ENCODE results near the gene G6PD.

Gene G6PD

DNA sequence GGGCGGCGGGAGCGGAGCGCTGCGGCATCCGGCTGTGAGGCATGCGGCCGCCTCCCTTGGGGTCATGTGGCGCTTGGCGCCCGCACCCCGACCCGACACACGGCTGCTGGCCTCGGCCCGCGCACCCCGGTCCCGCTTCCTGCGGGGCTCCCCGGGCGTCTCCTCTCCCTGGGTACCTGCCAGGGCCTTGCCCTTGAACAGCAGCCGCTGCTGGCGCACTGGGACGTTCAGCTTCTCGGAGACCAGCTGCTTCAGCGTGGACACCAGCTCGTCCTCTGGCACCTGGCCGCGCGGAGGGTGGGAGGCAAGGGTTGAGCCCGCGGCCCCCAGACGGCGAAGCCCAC is 60.6 kb downstream of the G6PD start:
- peak; percentile 20 for DNase-seq

DNA sequence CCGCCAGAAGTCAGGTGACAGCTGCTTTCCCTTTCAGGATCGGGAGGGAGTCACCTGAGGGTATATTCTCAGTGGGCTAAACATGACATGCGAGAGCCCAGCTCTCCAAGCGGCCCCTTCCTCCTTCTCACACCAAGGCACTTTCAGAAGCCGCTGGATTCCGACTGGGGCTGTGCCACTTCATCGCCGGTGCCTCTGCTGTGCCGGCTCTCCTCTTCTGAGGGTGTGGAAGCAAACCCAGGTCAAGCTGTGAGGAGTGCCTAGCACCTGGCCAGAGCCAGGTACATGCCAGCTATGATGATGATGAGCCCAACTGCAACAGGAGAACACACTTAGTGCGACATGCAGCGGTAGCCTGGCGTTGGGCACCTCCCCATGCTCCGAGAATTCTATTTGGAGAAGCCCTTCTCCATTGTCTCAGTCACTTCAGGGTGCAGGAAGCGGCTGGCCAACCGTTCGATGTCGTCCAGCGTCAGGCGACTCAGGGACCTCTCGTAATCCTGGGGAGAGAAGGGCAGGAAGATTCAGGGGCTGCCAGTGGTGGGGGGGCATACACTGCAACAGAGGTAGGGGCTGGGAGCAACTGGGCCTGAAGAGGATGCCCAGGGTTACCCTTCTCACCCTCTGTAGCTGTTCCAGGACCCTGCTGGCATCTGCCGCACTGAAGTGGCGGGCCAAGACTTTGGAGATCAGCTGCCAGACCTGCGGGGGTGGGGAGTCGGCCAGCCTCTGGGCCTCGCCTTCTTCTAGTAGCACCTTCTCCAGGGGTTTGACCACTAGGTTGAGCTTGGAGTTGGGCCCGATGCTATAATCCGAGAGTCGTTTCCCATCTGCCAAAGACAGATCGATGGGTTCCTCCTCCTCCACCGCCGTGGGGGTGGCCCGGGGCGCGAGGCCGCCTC is 61.2 kb downstream of the G6PD start:
- DNase-seq, result no peak

DNA sequence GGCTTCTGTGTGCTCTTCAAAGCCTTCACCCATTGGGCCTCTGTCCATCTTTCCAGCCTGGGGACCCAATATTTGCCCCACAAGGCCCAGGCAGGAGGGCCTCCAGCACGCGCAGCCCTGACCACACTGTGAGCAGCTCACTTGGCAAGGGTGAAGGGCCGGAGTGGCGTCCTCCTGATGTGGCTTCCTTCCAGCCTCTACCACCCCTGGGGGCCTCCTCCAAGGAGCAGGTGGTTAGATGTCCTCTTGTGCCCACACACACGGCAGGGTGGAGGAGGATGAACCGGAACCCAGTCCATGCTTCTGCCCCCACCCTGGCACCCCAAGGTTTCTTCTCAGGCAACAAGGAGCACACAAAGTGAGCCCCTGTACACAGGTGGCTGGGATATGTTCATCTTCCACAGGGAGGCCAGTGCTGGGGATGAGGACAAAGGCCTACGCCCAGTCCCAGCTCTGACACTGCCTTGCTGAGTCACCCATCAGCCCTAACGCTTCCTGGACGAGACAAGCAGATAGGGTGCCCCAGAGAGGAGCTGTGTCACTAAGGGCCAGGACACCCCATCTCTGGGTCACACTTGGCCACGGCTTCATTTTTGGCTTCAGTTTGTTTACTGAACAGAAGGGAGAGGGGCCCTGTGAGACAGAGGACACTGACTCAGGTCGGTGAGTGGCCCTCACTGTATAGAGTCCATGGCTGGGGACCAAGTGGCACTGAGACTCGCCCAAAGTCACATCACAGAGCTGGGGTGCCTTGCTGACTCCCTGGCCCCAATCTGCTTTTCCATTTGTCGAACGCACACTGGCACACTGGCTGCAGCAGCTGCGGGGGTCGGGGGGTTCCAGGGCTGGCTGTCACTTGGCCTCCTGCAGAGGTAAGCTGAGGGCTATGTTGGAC is 62.1 kb downstream of the G6PD start:
- peak; percentile 38 for DNase-seq

DNA sequence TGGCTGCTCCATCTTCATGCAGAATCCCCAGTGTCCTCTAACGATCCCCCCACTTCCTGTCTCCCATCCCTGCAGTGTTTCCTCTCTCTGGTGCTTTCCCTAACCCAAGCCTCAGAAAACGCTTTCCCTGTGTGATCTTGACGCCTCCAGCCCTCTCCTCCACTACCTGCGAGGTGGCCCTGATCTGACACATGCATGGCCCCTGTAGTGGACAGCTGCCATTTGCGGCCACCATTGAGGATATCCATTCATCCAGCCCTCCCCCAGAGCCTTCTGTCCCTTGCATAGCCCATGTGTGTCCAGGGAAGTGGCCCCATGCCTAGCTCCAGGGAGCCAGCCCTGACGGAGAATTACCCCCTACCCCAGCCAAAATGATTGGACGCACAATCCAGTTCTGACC is 63.3 kb downstream of the G6PD start:
- no peak for DNase-seq

GRCh38 chrX:154482786-154483185 is 63.9 kb downstream of the G6PD start:
- DNase-seq, result no peak

GRCh38 chrX:154481911-154482601 is 64.6 kb downstream of the G6PD start:
- no peak for DNase-seq

All from CD4-positive, alpha-beta T cell treated with Interferon gamma for 1 hour (primary cell).